Mesendoderm (in vitro differentiated cells): ENCODE data around the gene CHST9.
A peak's percentile ranks its signal among the peaks of the same experiment; 100 is the strongest.
"Not testable (repeated sequence)": the region's sequence is repeated elsewhere in the genome, so short reads cannot be mapped to it uniquely, and the experiment has no call there.

Experiments used
- DNase-seq: peaks from one replicate; pipeline ENCODE4 v3.0.0; 2013
- H2AK5ac ChIP-seq: 2 replicates; pipeline ENCODE4 v1.6.1; 2013; ENCODE audit warnings: low read length, inconsistent platforms
- H2BK120ac ChIP-seq: 2 replicates; pipeline ENCODE4 v1.6.1; 2013; ENCODE audit warnings: low read depth, mild to moderate bottlenecking, low read length, moderate library complexity, mixed read lengths
- H2BK15ac ChIP-seq: replicated peaks from 2 replicates; pipeline ENCODE4 v1.6.1; 2013; ENCODE audit warnings: low read depth, mild to moderate bottlenecking, moderate library complexity
- H2BK5ac ChIP-seq: 2 replicates; pipeline ENCODE4 v1.6.1; 2013; ENCODE audit warnings: low read length, inconsistent platforms
- H3K18ac ChIP-seq: 2 replicates; pipeline ENCODE4 v1.6.1; 2013; ENCODE audit warnings: mild to moderate bottlenecking, low read length, mixed read lengths
- H3K23ac ChIP-seq: one replicate; pipeline ENCODE4 v1.6.1; 2013; ENCODE audit warnings: low read length
- H3K27ac ChIP-seq: 2 replicates; pipeline ENCODE4 v1.5.1; 2013; ENCODE audit warnings: low read depth, mild to moderate bottlenecking, inconsistent platforms, low read length, moderate library complexity
- H3K27me3 ChIP-seq: 2 replicates; pipeline ENCODE4 v1.6.1; 2013; ENCODE audit warnings: low read length, control low read depth, mild to moderate bottlenecking, inconsistent platforms; ENCODE audit not compliant: insufficient read depth, poor library complexity
- H3K36me3 ChIP-seq: 2 replicates; pipeline ENCODE4 v1.6.1; 2013; ENCODE audit warnings: low read length, inconsistent platforms; ENCODE audit not compliant: control insufficient read depth, insufficient read depth
- H3K4ac ChIP-seq: one replicate; pipeline ENCODE4 v1.6.1; 2013; ENCODE audit warnings: low read depth, mild to moderate bottlenecking, low read length, moderate library complexity
- H3K4me1 ChIP-seq: 2 replicates; pipeline ENCODE4 v1.6.1; 2013; ENCODE audit warnings: low read depth, low read length, inconsistent platforms; ENCODE audit not compliant: control insufficient read depth
- H3K4me2 ChIP-seq: 2 replicates; pipeline ENCODE4 v1.6.1; 2013; ENCODE audit warnings: low read length
- H3K4me3 ChIP-seq: 2 replicates; pipeline ENCODE4 v1.5.1; 2013; ENCODE audit warnings: mild to moderate bottlenecking, low read length
- H3K56ac ChIP-seq: one replicate; pipeline ENCODE4 v1.6.1; 2013; ENCODE audit warnings: low read length
- H3K79me1 ChIP-seq: 2 replicates; pipeline ENCODE4 v1.6.1; 2013; ENCODE audit warnings: low read length, inconsistent platforms
- H3K79me2 ChIP-seq: 2 replicates; pipeline ENCODE4 v1.6.1; 2013; ENCODE audit warnings: mild to moderate bottlenecking, low read length; ENCODE audit not compliant: control insufficient read depth, insufficient read depth
- H3K9ac ChIP-seq: 2 replicates; pipeline ENCODE4 v1.6.1; 2013; ENCODE audit warnings: low read length, inconsistent platforms
- H4K5ac ChIP-seq: one replicate; pipeline ENCODE4 v1.6.1; 2013; ENCODE audit warnings: low read length
- H4K8ac ChIP-seq: one replicate; pipeline ENCODE4 v1.6.1; 2013; ENCODE audit warnings: low read depth, mild to moderate bottlenecking, control low read depth, low read length, moderate library complexity
- WGBS: extraction: QIAGEN DNeasy Blood & Tissue Kit; methylation state at CpG from one replicate; pipeline ENCODE4 v1.1.7; 2013; ENCODE audit warnings: low lambda C conversion rate, missing lambda C conversion rate; ENCODE audit not compliant: insufficient coverage; ENCODE audit errors: extremely low coverage; 5-methylcytosine and 5-hydroxymethylcytosine counted together

CHST9 gene

GRCh38 chr18:27165412-27165811 is 19.7 kb downstream of the CHST9 start:
- Histone ChIP-seq H2BK120ac (no peak overlapping the region), H3K79me2 (no peaks in the 10 kb centered on the region), H3K23ac (no peak overlapping the region), H3K27ac (no peak overlapping the region), H3K18ac (no peak overlapping the region), H3K79me1 (no peaks in the 10 kb centered on the region), H4K5ac (no peak overlapping the region), H3K9ac (no peak overlapping the region), H3K27me3 (no peaks in the 10 kb centered on the region), H2BK15ac (no peak overlapping the region), H3K4ac (no peak overlapping the region), H3K4me2 (no peak overlapping the region), H3K36me3 (no peaks in the 10 kb centered on the region), H2BK5ac (no peak overlapping the region), H3K4me1 (no peaks in the 10 kb centered on the region), H2AK5ac (no peak overlapping the region), H3K4me3 (no peak overlapping the region), H3K56ac (no peak overlapping the region), H4K8ac (no peak overlapping the region)
- DNase-seq, result no peak
- no CpG with 5 or more reads among the region's 1 CpG for WGBS

- Histone ChIP-seq H2BK15ac (no peak overlapping the region), H2BK5ac (no peak overlapping the region), H3K4me1 (no peaks in the 10 kb centered on the region), H3K79me1 (no peaks in the 10 kb centered on the region), H3K4ac (no peak overlapping the region), H3K4me3 (no peak overlapping the region), H3K27ac (no peak overlapping the region), H2BK120ac (no peak overlapping the region), H3K27me3 (no peaks in the 10 kb centered on the region), H3K23ac (no peak overlapping the region), H4K5ac (no peak overlapping the region), H3K4me2 (no peak overlapping the region), H3K36me3 (no peaks in the 10 kb centered on the region), H3K18ac (no peak overlapping the region), H3K79me2 (no peaks in the 10 kb centered on the region), H3K56ac (no peak overlapping the region), H4K8ac (no peak overlapping the region), H2AK5ac (no peak overlapping the region), H3K9ac (no peak overlapping the region)
- WGBS, result no CpG with 5 or more reads among the region's 3 CpGs
- no peak for DNase-seq
Observed at GRCh38 chr18:27164905-27165304, 20.2 kb downstream of the CHST9 start.

GRCh38 chr18:27163197-27163716 is 21.9 kb downstream of the CHST9 start:
- not testable (repeated sequence) for H3K36me3 ChIP-seq, H3K4me3 ChIP-seq, H2BK15ac ChIP-seq, H3K18ac ChIP-seq, H2BK5ac ChIP-seq, H3K27me3 ChIP-seq, H3K79me1 ChIP-seq, H4K8ac ChIP-seq, H3K27ac ChIP-seq, H3K23ac ChIP-seq, DNase-seq, H2AK5ac ChIP-seq, H3K4me2 ChIP-seq, H3K4ac ChIP-seq, H4K5ac ChIP-seq, H3K79me2 ChIP-seq, H3K9ac ChIP-seq, H3K56ac ChIP-seq, H2BK120ac ChIP-seq, H3K4me1 ChIP-seq
- no CpG with 5 or more reads among the region's 12 CpGs for WGBS

GRCh38 chr18:27149240-27149639 is 35.9 kb downstream of the CHST9 start:
- not testable (repeated sequence) for H2AK5ac ChIP-seq, H3K79me1 ChIP-seq, H3K27me3 ChIP-seq, H3K56ac ChIP-seq, H2BK120ac ChIP-seq, H3K23ac ChIP-seq, H4K5ac ChIP-seq, H3K79me2 ChIP-seq, H3K4me2 ChIP-seq, H2BK5ac ChIP-seq, H3K27ac ChIP-seq, DNase-seq, H3K36me3 ChIP-seq, H3K4me3 ChIP-seq, H3K9ac ChIP-seq, H2BK15ac ChIP-seq, H4K8ac ChIP-seq, H3K4ac ChIP-seq, H3K18ac ChIP-seq, H3K4me1 ChIP-seq
- WGBS, result no CpG with 5 or more reads among the region's 5 CpGs

- H3K56ac ChIP-seq, result peak overlapping the region; percentile 35
- H2AK5ac ChIP-seq, result no peak overlapping the region
- H3K18ac ChIP-seq, result peak overlapping the region; percentile 90
- no peak overlapping the region for H2BK120ac ChIP-seq
- H3K9ac ChIP-seq, result no peak overlapping the region
- no peaks in the 10 kb centered on the region for H3K79me2 ChIP-seq
- no peak for DNase-seq
- no peak overlapping the region for H4K8ac ChIP-seq
- no peaks in the 10 kb centered on the region for H3K36me3 ChIP-seq
- no peak overlapping the region for H3K23ac ChIP-seq
- no peak overlapping the region for H3K4me2 ChIP-seq
- H3K27ac ChIP-seq, result no peak overlapping the region
- no peak overlapping the region for H3K4ac ChIP-seq
- H3K79me1 ChIP-seq, result no peaks in the 10 kb centered on the region
- H3K4me3 ChIP-seq, result no peak overlapping the region
- no peaks in the 10 kb centered on the region for H3K4me1 ChIP-seq
- no peaks in the 10 kb centered on the region for H3K27me3 ChIP-seq
- H4K5ac ChIP-seq, result no peak overlapping the region
- H2BK15ac ChIP-seq, result no peak overlapping the region
- no peak overlapping the region for H2BK5ac ChIP-seq
- WGBS, result no CpG with 5 or more reads among the region's 3 CpGs
Observed at GRCh38 chr18:27144672-27145071, 40.4 kb downstream of the CHST9 start.

GRCh38 chr18:27143580-27144287 is 41.4 kb downstream of the CHST9 start:
- Histone ChIP-seq H3K4ac (no peak overlapping the region), H3K27ac (no peak overlapping the region), H3K27me3 (no peaks in the 10 kb centered on the region), H3K4me2 (no peak overlapping the region), H3K36me3 (no peaks in the 10 kb centered on the region), H3K79me2 (no peaks in the 10 kb centered on the region), H4K5ac (no peak overlapping the region), H3K18ac (no peak overlapping the region), H2BK120ac (no peak overlapping the region), H3K79me1 (no peaks in the 10 kb centered on the region), H4K8ac (no peak overlapping the region), H3K4me1 (no peaks in the 10 kb centered on the region), H3K56ac (no peak overlapping the region), H3K9ac (no peak overlapping the region), H2AK5ac (no peak overlapping the region), H3K23ac (no peak overlapping the region), H2BK5ac (no peak overlapping the region), H3K4me3 (no peak overlapping the region), H2BK15ac (peak overlapping the region; percentile 36)
- WGBS, result no CpG with 5 or more reads among the region's 10 CpGs
- DNase-seq, result peak; percentile 80
